GM21723 (cell line): ENCODE measurements around the gene USP32.
"Not testable (repeated sequence)": the region's sequence is repeated elsewhere in the genome, so short reads cannot be mapped to it uniquely, and the experiment has no call there.

Source experiments
- ATAC-seq: cut with Tn5 transposase; IDR thresholded peaks from one replicate; pipeline ENCODE4 v1.9.1; 2021; ENCODE audit warnings: mild to moderate bottlenecking, moderate library complexity; ENCODE audit not compliant: unreplicated experiment

The USP32 gene

GRCh38 chr17:60342492-60342891, 49.4 kb downstream of the USP32 start:
- ATAC-seq: not testable (repeated sequence)

- ATAC-seq: no peak
Observed at GRCh38 chr17:60335289-60335688, 56.6 kb downstream of the USP32 start.

- ATAC-seq: no peak
Observed at GRCh38 chr17:60333628-60334031, 58.3 kb downstream of the USP32 start.

GRCh38 chr17:60333072-60333471, 58.9 kb downstream of the USP32 start:
- ATAC-seq: not testable (repeated sequence)

- ATAC-seq: no peak
Observed at GRCh38 chr17:60332574-60332973, 59.4 kb downstream of the USP32 start.

- ATAC-seq: no peak
Observed at GRCh38 chr17:60330731-60331130, 61.2 kb downstream of the USP32 start.

GRCh38 chr17:60328679-60329078, 63.3 kb downstream of the USP32 start:
- ATAC-seq: no peak

- no peak for ATAC-seq
Observed at GRCh38 chr17:60327901-60328273, 64.0 kb downstream of the USP32 start.

- no peak for ATAC-seq
Observed at GRCh38 chr17:60327134-60327900, 64.6 kb downstream of the USP32 start.

GRCh38 chr17:60326702-60327101, 65.2 kb downstream of the USP32 start:
- ATAC-seq: no peak

GRCh38 chr17:60325730-60326524, 66.0 kb downstream of the USP32 start:
- ATAC-seq: no peak

- no peak for ATAC-seq
Observed at GRCh38 chr17:60323754-60324153, 68.2 kb downstream of the USP32 start.

GRCh38 chr17:60322056-60322387, 69.9 kb downstream of the USP32 start:
- ATAC-seq: no peak

GRCh38 chr17:60321336-60322055, 70.4 kb downstream of the USP32 start:
- no peak for ATAC-seq

GRCh38 chr17:60318830-60319229, 73.1 kb downstream of the USP32 start:
- no peak for ATAC-seq

GRCh38 chr17:60318326-60318725, 73.6 kb downstream of the USP32 start:
- no peak for ATAC-seq

GRCh38 chr17:60315650-60316049, 76.3 kb downstream of the USP32 start:
- ATAC-seq: no peak

- ATAC-seq: not testable (repeated sequence)
Observed at GRCh38 chr17:60314900-60315299, 77.0 kb downstream of the USP32 start.

- ATAC-seq: no peak
Observed at GRCh38 chr17:60314423-60314822, 77.5 kb downstream of the USP32 start.

GRCh38 chr17:60311936-60312335, 80.0 kb downstream of the USP32 start:
- ATAC-seq: no peak

- ATAC-seq: no peak
Observed at GRCh38 chr17:60311186-60311585, 80.7 kb downstream of the USP32 start.

GRCh38 chr17:60305141-60305540, 86.8 kb downstream of the USP32 start:
- peak; percentile 93 for ATAC-seq
